ENCODE data around the gene MAPKAP1. TPM values are rescaled to one million over a fixed set of nuclear protein-coding genes. Genes with fewer than 3 reads are reported as not detected.
A peak's percentile ranks its signal among the peaks of the same experiment; 100 is the strongest.

Gene MAPKAP1
- total and polyA plus RNA-seq, 2 experiments from 2014 or later = 68.4 to 98.5 TPM

DNA sequence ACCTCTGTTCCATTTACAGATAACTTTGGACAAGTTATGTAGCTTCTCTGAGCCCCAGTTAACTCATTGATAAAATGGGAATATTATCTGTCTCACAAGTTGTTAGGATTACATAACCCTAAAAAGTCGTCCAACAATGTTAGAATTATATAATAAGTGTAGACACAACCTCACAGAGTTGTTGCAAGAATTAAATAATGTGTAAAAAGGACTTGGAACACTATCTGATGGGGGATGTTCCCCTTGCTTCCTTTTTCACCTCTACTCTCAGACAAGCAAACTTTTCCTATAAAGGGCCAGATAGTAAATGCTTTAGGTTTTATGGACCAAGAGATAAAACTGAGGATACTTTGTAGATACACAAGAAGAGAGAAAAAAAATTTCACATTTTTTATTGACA lies 251.9 kb downstream of the MAPKAP1 start (continued):
- no peak for TF ChIP-seq CREB1 (CRISPR knock-in tag; IDR thresholded peaks at IDR 0.05; ENCODE audit: low read depth)
- TF ChIP-seq, protein P1, sequence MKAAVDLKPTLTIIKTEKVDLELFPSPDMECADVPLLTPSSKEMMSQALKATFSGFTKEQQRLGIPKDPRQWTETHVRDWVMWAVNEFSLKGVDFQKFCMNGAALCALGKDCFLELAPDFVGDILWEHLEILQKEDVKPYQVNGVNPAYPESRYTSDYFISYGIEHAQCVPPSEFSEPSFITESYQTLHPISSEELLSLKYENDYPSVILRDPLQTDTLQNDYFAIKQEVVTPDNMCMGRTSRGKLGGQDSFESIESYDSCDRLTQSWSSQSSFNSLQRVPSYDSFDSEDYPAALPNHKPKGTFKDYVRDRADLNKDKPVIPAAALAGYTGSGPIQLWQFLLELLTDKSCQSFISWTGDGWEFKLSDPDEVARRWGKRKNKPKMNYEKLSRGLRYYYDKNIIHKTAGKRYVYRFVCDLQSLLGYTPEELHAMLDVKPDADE (IDR thresholded peaks at IDR 0.05) = no peak
- TF ChIP-seq POLR2AphosphoS5 (IDR thresholded peaks at IDR 0.05; ENCODE audit: low read depth) = no peak
- TF ChIP-seq EZH2phosphoT487 (IDR thresholded peaks at IDR 0.05; ENCODE audit: unreplicated experiment) = no peak
- TF ChIP-seq STAT1 (IDR thresholded peaks at IDR 0.05; ENCODE audit: unreplicated experiment) = no peak
- TF ChIP-seq, protein P2, sequence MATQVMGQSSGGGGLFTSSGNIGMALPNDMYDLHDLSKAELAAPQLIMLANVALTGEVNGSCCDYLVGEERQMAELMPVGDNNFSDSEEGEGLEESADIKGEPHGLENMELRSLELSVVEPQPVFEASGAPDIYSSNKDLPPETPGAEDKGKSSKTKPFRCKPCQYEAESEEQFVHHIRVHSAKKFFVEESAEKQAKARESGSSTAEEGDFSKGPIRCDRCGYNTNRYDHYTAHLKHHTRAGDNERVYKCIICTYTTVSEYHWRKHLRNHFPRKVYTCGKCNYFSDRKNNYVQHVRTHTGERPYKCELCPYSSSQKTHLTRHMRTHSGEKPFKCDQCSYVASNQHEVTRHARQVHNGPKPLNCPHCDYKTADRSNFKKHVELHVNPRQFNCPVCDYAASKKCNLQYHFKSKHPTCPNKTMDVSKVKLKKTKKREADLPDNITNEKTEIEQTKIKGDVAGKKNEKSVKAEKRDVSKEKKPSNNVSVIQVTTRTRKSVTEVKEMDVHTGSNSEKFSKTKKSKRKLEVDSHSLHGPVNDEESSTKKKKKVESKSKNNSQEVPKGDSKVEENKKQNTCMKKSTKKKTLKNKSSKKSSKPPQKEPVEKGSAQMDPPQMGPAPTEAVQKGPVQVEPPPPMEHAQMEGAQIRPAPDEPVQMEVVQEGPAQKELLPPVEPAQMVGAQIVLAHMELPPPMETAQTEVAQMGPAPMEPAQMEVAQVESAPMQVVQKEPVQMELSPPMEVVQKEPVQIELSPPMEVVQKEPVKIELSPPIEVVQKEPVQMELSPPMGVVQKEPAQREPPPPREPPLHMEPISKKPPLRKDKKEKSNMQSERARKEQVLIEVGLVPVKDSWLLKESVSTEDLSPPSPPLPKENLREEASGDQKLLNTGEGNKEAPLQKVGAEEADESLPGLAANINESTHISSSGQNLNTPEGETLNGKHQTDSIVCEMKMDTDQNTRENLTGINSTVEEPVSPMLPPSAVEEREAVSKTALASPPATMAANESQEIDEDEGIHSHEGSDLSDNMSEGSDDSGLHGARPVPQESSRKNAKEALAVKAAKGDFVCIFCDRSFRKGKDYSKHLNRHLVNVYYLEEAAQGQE (IDR thresholded peaks at IDR 0.05; ENCODE audit: unreplicated experiment) = no peak
- TF ChIP-seq NANOG (IDR thresholded peaks at IDR 0.05; ENCODE audit: borderline replicate concordance) = no peak

DNA sequence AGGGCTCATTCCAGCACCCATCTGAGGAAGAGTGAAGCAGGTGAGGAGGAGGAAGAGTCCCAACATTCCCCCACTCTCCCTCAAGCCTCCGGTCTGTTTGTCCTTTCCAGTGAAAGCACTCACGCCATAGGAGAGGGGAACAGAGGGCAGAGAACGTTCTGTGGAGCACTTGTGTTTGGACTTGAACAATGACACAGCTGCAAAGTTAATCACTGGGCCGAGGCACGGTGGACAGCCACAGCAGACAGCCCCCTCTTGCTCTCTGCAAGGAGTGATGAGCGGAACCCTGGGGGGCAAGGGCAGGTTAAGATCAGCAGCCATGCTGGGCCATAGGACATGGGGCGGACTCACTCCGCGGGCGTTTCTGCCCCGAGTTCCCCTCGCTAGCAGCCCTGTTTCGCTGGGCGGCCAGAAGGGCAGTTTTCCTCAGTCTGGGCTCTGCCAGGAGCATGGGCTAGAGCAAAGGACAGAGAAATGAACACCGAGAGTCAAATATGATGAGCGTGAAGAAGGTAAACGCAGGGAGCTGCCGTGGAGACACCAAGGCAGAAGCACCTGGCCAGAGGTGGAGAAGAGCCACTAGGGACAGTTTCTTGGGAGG lies 259.7 kb downstream of the MAPKAP1 start:
- Histone ChIP-seq H3K27ac (ENCODE audit: low read depth) (0 out of 2 replicates have a peak overlapping the region, but pooled peaks have one; percentile 26), H3K4me2 (no peak overlapping the region), H3K27me3 (ENCODE audit: insufficient read depth) (no peaks in the 10 kb centered on the region), H3F3A (replicated peaks; ENCODE audit: low read depth) (no peaks in the 10 kb centered on the region), H3K4me1 (ENCODE audit: insufficient read depth) (no peaks in the 10 kb centered on the region), H3K9me2 (ENCODE audit: insufficient read depth) (no peaks in the 10 kb centered on the region), H3K79me2 (replicated peaks; ENCODE audit: insufficient read depth) (no peaks in the 10 kb centered on the region), H4K20me1 (replicated peaks; ENCODE audit: insufficient read depth) (no peaks in the 10 kb centered on the region), H2AFZ (no peak overlapping the region), H3K4me3 (no peak overlapping the region), H3K36me3 (ENCODE audit: insufficient read depth) (peaks cover 1% of the 10 kb centered on the region; the same call in 1 of the 2 replicates)
- no peak for DNase-seq (ENCODE audit: low spot score)
- Mint-ChIP-seq H3K27ac (peak overlapping the region; percentile 31), H3K4me3 (no peak overlapping the region), H3K36me3 (ENCODE audit: low read depth) (peaks cover 15% of the 10 kb centered on the region), H3K27me3 (ENCODE audit: insufficient read depth, low read depth, poor library complexity) (peaks cover 6% of the 10 kb centered on the region), H3K4me1 (peaks cover 16% of the 10 kb centered on the region), H3K9me3 (no peaks in the 10 kb centered on the region)
- no peak for ATAC-seq
- no peak for TF ChIP-seq JUNB (IDR thresholded peaks at IDR 0.05; ENCODE audit: unreplicated experiment)
- no peak for TF ChIP-seq STAT1 (IDR thresholded peaks at IDR 0.05; ENCODE audit: unreplicated experiment)
- no peak for TF ChIP-seq EZH2 (IDR thresholded peaks at IDR 0.05; ENCODE audit: low read depth, unreplicated experiment)
- no peak for TF ChIP-seq EZH2phosphoT487 (IDR thresholded peaks at IDR 0.05; ENCODE audit: unreplicated experiment)
- TF ChIP-seq, protein P3, sequence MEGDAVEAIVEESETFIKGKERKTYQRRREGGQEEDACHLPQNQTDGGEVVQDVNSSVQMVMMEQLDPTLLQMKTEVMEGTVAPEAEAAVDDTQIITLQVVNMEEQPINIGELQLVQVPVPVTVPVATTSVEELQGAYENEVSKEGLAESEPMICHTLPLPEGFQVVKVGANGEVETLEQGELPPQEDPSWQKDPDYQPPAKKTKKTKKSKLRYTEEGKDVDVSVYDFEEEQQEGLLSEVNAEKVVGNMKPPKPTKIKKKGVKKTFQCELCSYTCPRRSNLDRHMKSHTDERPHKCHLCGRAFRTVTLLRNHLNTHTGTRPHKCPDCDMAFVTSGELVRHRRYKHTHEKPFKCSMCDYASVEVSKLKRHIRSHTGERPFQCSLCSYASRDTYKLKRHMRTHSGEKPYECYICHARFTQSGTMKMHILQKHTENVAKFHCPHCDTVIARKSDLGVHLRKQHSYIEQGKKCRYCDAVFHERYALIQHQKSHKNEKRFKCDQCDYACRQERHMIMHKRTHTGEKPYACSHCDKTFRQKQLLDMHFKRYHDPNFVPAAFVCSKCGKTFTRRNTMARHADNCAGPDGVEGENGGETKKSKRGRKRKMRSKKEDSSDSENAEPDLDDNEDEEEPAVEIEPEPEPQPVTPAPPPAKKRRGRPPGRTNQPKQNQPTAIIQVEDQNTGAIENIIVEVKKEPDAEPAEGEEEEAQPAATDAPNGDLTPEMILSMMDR (conservative IDR thresholded peaks at IDR 0.05; ENCODE audit: low read depth in 2 of 2) = no peak
- no peak for TF ChIP-seq ZNF114 (CRISPR knock-in tag; IDR thresholded peaks at IDR 0.05)
- TF ChIP-seq, protein P2 (IDR thresholded peaks at IDR 0.05; ENCODE audit: unreplicated experiment) = no peak

Measured in GM23338 (cell line).